Astrocyte (in vitro differentiated cells and primary cell): ENCODE measurements around the gene HOPX.

Experiments
- EZH2 ChIP-seq: IDR thresholded peaks from 2 replicates; pipeline ENCODE4 v1.6.1; 2012; ENCODE audit warnings: mild to moderate bottlenecking, low read length, inconsistent platforms; ENCODE audit not compliant: insufficient read depth
- TF ChIP-seq, protein P1 (sequence below): IDR thresholded peaks from 2 replicates; pipeline ENCODE4 v1.5.1; 2011; ENCODE audit warnings: low read depth, mild to moderate bottlenecking, inconsistent platforms, low read length, moderate library complexity; ENCODE audit not compliant: insufficient read depth

DNA sequence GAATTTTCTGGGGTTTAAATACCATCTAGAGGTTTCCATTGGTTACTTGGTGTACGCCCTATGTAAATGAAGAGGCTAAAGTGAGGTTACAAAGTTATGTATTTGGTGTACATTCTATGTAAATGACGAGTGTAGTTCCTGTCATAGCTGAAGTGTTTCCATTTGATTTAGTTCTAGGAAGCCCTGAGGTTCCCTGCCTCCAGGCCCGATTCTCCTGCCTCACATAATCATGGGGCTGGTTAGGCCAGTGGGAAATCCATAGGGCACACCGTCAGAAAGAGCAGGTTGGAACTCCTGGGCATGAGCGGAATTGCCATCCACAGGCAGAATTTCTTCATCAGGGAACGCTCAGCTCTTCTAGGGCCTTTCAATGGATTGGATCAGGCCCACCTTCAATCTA is 24.2 kb upstream of the HOPX start:
- TF ChIP-seq, protein P1, sequence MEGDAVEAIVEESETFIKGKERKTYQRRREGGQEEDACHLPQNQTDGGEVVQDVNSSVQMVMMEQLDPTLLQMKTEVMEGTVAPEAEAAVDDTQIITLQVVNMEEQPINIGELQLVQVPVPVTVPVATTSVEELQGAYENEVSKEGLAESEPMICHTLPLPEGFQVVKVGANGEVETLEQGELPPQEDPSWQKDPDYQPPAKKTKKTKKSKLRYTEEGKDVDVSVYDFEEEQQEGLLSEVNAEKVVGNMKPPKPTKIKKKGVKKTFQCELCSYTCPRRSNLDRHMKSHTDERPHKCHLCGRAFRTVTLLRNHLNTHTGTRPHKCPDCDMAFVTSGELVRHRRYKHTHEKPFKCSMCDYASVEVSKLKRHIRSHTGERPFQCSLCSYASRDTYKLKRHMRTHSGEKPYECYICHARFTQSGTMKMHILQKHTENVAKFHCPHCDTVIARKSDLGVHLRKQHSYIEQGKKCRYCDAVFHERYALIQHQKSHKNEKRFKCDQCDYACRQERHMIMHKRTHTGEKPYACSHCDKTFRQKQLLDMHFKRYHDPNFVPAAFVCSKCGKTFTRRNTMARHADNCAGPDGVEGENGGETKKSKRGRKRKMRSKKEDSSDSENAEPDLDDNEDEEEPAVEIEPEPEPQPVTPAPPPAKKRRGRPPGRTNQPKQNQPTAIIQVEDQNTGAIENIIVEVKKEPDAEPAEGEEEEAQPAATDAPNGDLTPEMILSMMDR: no peak
- no peak for TF ChIP-seq EZH2
